ENCODE measurements around the gene GOLGA8O.
"Not testable (repeated sequence)": the region's sequence is repeated elsewhere in the genome, so short reads cannot be mapped to it uniquely, and the experiment has no call there.

GOLGA8O gene

GRCh38 chr15:32455534-32455933 is at the start of gene GOLGA8O:
Gene GOLGA8O (minus strand): TSS chr15:32455634. CDS start chr15:32455536, 98 bp downstream.
- not testable (repeated sequence) for DNase-seq (ENCODE audit: low read depth)

- DNase-seq (ENCODE audit: low read depth): not testable (repeated sequence)
Measured at GRCh38 chr15:32504152-32504811, 48.8 kb upstream of the GOLGA8O start.

GRCh38 chr15:32502946-32503345 is 47.5 kb upstream of the GOLGA8O start:
- not testable (repeated sequence) for DNase-seq (ENCODE audit: low read depth)

- not testable (repeated sequence) for DNase-seq (ENCODE audit: low read depth)
Measured at GRCh38 chr15:32492768-32493167, 37.3 kb upstream of the GOLGA8O start.

GRCh38 chr15:32486474-32486873 is 31.0 kb upstream of the GOLGA8O start:
- DNase-seq (ENCODE audit: low read depth): not testable (repeated sequence)

- DNase-seq (ENCODE audit: low read depth): not testable (repeated sequence)
Measured at GRCh38 chr15:32483377-32483776, 27.9 kb upstream of the GOLGA8O start.

- DNase-seq (ENCODE audit: low read depth): not testable (repeated sequence)
Measured at GRCh38 chr15:32481683-32482082, 26.2 kb upstream of the GOLGA8O start.

GRCh38 chr15:32468076-32468475 is 12.6 kb upstream of the GOLGA8O start:
- DNase-seq (ENCODE audit: low read depth): not testable (repeated sequence)

GRCh38 chr15:32440445-32440977 is 14.9 kb downstream of the GOLGA8O start:
- not testable (repeated sequence) for DNase-seq (ENCODE audit: low read depth)

GRCh38 chr15:32434102-32434963 is 21.1 kb downstream of the GOLGA8O start:
- not testable (repeated sequence) for DNase-seq (ENCODE audit: low read depth)

- DNase-seq (ENCODE audit: low read depth): not testable (repeated sequence)
Measured at GRCh38 chr15:32427635-32428034, 27.8 kb downstream of the GOLGA8O start.

- DNase-seq (ENCODE audit: low read depth): not testable (repeated sequence)
Measured at GRCh38 chr15:32426511-32426910, 28.9 kb downstream of the GOLGA8O start.

- not testable (repeated sequence) for DNase-seq (ENCODE audit: low read depth)
Measured at GRCh38 chr15:32407903-32408302, 47.5 kb downstream of the GOLGA8O start.

GRCh38 chr15:32403192-32403591 is 52.2 kb downstream of the GOLGA8O start, which contains the start of gene GOLGA8K:
Gene GOLGA8K (minus strand): TSS chr15:32403292. CDS start chr15:32403194, 98 bp downstream.
- DNase-seq (ENCODE audit: low read depth): not testable (repeated sequence)

- not testable (repeated sequence) for DNase-seq (ENCODE audit: low read depth)
Measured at GRCh38 chr15:32396522-32396921, 58.9 kb downstream of the GOLGA8O start.
